Trophoblast cell (in vitro differentiated cells and primary cell): ENCODE measurements around the gene CSKMT. TPM values are rescaled to one million over a fixed set of nuclear protein-coding genes. Genes with fewer than 3 reads are reported as not detected.
"Not testable (repeated sequence)": the region's sequence is repeated elsewhere in the genome, so short reads cannot be mapped to it uniquely, and the experiment has no call there.

Experiments
- DNase-seq, 2 donors: peaks; one replicate each; pipeline ENCODE4 v3.0.0-alpha.2; 2016
- H2AFZ ChIP-seq: 2 replicates; pipeline ENCODE4 v1.6.1; 2013; ENCODE audit warnings: low read length, moderate library complexity, mild to moderate bottlenecking; ENCODE audit not compliant: insufficient read depth, poor library complexity
- H2AK5ac ChIP-seq: 2 replicates; pipeline ENCODE4 v1.6.1; 2013; ENCODE audit warnings: mild to moderate bottlenecking, low read length
- H2BK120ac ChIP-seq: 2 replicates; pipeline ENCODE4 v1.6.1; 2013; ENCODE audit warnings: low read length, mild to moderate bottlenecking, moderate library complexity; ENCODE audit not compliant: insufficient read depth, poor library complexity
- H2BK12ac ChIP-seq: 2 replicates; pipeline ENCODE4 v1.6.1; 2013; ENCODE audit warnings: mild to moderate bottlenecking, low read length, moderate library complexity
- H2BK5ac ChIP-seq: 2 replicates; pipeline ENCODE4 v1.6.1; 2013; ENCODE audit warnings: low read length, low read depth, moderate library complexity, mild to moderate bottlenecking; ENCODE audit not compliant: poor library complexity
- H3K14ac ChIP-seq: 2 replicates; pipeline ENCODE4 v1.6.1; 2013; ENCODE audit warnings: mild to moderate bottlenecking, low read length
- H3K18ac ChIP-seq: 2 replicates; pipeline ENCODE4 v1.6.1; 2013; ENCODE audit warnings: mild to moderate bottlenecking, low read length
- H3K23ac ChIP-seq: 2 replicates; pipeline ENCODE4 v1.6.1; 2013; ENCODE audit warnings: low read length
- H3K27ac ChIP-seq: 2 replicates; pipeline ENCODE4 v1.5.1; 2013; ENCODE audit warnings: low read depth, mild to moderate bottlenecking, inconsistent platforms, low read length, moderate library complexity
- H3K27me3 ChIP-seq: 2 replicates; pipeline ENCODE4 v1.6.1; 2013; ENCODE audit warnings: inconsistent platforms, mild to moderate bottlenecking, low read length, moderate library complexity; ENCODE audit not compliant: insufficient read depth
- H3K36me3 ChIP-seq, 2 experiments: 1 replicate in 1 of 2; 2 replicates in 1 of 2; pipeline ENCODE4 v1.6.1; 2013; ENCODE audit warnings: low read length in 2 of 2, mild to moderate bottlenecking in 2 of 2, moderate library complexity in 1 of 2; ENCODE audit not compliant: insufficient read depth in 2 of 2, control insufficient read depth in 1 of 2
- H3K4ac ChIP-seq: 2 replicates; pipeline ENCODE4 v1.6.1; 2013; ENCODE audit warnings: low read depth, mild to moderate bottlenecking, low read length, moderate library complexity
- H3K4me1 ChIP-seq, 2 experiments: 1 replicate in 1 of 2; 2 replicates in 1 of 2; pipeline ENCODE4 v1.6.1; 2013; ENCODE audit warnings: low read length in 2 of 2, mild to moderate bottlenecking in 2 of 2, moderate library complexity in 1 of 2; ENCODE audit not compliant: insufficient read depth in 2 of 2, control insufficient read depth in 1 of 2
- H3K4me2 ChIP-seq: 2 replicates; pipeline ENCODE4 v1.6.1; 2013; ENCODE audit warnings: inconsistent platforms, mild to moderate bottlenecking, low read length, moderate library complexity
- H3K4me3 ChIP-seq: 2 replicates; pipeline ENCODE4 v1.5.1; 2013; ENCODE audit warnings: mild to moderate bottlenecking, low read depth, low read length, inconsistent platforms
- H3K79me1 ChIP-seq: one replicate; pipeline ENCODE4 v1.6.1; 2013; ENCODE audit warnings: low read length
- H3K79me2 ChIP-seq: 2 replicates; pipeline ENCODE4 v1.6.1; 2013; ENCODE audit warnings: low read length, mild to moderate bottlenecking; ENCODE audit not compliant: control insufficient read depth, insufficient read depth, poor library complexity
- H3K9ac ChIP-seq: 2 replicates; pipeline ENCODE4 v1.6.1; 2013; ENCODE audit warnings: mild to moderate bottlenecking, low read length
- H3K9me3 ChIP-seq: 2 replicates; pipeline ENCODE4 v1.6.1; 2013; ENCODE audit warnings: low read depth, mild to moderate bottlenecking, control low read depth, inconsistent platforms, low read length; ENCODE audit not compliant: insufficient read depth
- H4K12ac ChIP-seq: 2 replicates; pipeline ENCODE4 v1.6.1; 2013; ENCODE audit warnings: low read depth, mild to moderate bottlenecking, low read length, moderate library complexity
- H4K8ac ChIP-seq: 2 replicates; pipeline ENCODE4 v1.6.1; 2013; ENCODE audit warnings: low read depth, mild to moderate bottlenecking, low read length, moderate library complexity
- H4K91ac ChIP-seq: one replicate; pipeline ENCODE4 v1.6.1; 2013; ENCODE audit warnings: low read depth, mild to moderate bottlenecking, low read length, moderate library complexity
- WGBS: extraction: QIAGEN DNeasy Blood & Tissue Kit; methylation state at CpG from one replicate; pipeline ENCODE4 v1.1.7; 2013; ENCODE audit warnings: missing lambda C conversion rate; ENCODE audit not compliant: insufficient read length, insufficient coverage; ENCODE audit errors: extremely low coverage; 5-methylcytosine and 5-hydroxymethylcytosine counted together
- polyA plus RNA-seq: library from polyadenylated mRNA; stranded (reverse); fragments of 200-250 nt; gene quantifications from 2 replicates; pipeline ENCODE4 v1.2.3, GENCODE V29; 2013

Gene CSKMT
- polyA plus RNA-seq: 15.7 and 17.7 TPM in 2 replicates

DNA sequence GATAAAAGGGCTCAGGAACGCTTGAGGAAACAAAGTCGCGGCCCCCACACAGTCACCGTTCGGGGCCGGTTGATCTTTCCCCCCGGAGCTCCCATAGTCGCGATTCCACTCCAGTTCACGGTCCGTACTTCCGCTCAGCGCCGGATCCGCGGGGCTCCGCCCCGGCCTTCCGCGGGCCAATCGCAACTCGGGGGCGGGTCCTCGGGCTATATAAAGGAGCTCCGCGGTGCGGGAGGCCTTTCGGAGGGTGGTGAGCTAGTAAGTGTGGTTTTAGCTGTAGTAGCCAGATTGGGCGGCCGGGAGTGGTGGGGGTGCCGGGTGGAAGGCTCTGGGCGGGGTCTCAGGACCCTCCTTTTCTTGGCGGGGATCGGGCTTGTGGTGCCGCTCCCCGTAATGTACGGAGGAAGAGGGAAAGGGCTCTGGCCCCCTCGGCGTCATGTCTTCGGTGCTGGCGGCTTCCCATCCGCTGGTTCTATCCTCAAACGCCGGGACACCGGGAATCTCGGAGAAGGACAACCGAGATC is at the start of gene CSKMT, which contains the start of gene C11orf98:
CSKMT (plus strand) TSS at position 238 of the 524 bp plus-strand sequence. CDS start 568 bp downstream, outside the sequence.
C11orf98 (minus strand) TSS at position 136 of the 524 bp plus-strand sequence; CDS start at position 95, 41 bp downstream.
- peak within 1 kb of the TSS; percentile 88 for H3K14ac ChIP-seq
- H4K91ac ChIP-seq: peak within 1 kb of the TSS; percentile 83
- peak within 1 kb of the TSS; percentile 93 for H3K4ac ChIP-seq
- H3K9ac ChIP-seq: peak within 1 kb of the TSS; percentile 90
- H3K4me1 ChIP-seq: peaks cover 10% of the 10 kb centered on the region in 2 experiments
- H3K27me3 ChIP-seq: no peaks in the 10 kb centered on the region
- H3K36me3 ChIP-seq: peaks cover 13 to 30% of the 10 kb centered on the region in 2 experiments
- peak within 1 kb of the TSS; percentile 92 for H3K27ac ChIP-seq
- no CpG with 5 or more reads among the region's 47 CpGs for WGBS
- H3K79me2 ChIP-seq: peaks cover 18% of the 10 kb centered on the region
- peak within 1 kb of the TSS; percentile 89 for H3K4me3 ChIP-seq
- H3K79me1 ChIP-seq: peaks cover 13% of the 10 kb centered on the region
- DNase-seq: peak; percentile 85 to 95
- H2BK12ac ChIP-seq: peak within 1 kb of the TSS; percentile 16
- H2AK5ac ChIP-seq: peak within 1 kb of the TSS; percentile 36
- H2BK5ac ChIP-seq: peak within 1 kb of the TSS; percentile 69
- H3K9me3 ChIP-seq: no peaks in the 10 kb centered on the region
- H2BK120ac ChIP-seq: peak within 1 kb of the TSS; percentile 54
- H3K18ac ChIP-seq: peak within 1 kb of the TSS; percentile 85
- peak within 1 kb of the TSS; percentile 70 for H2AFZ ChIP-seq
- H3K23ac ChIP-seq: no peak within 1 kb of the TSS
- peak within 1 kb of the TSS; percentile 84 for H4K8ac ChIP-seq
- H3K4me2 ChIP-seq: peak within 1 kb of the TSS; percentile 68
- H4K12ac ChIP-seq: peak within 1 kb of the TSS; percentile 81

DNA sequence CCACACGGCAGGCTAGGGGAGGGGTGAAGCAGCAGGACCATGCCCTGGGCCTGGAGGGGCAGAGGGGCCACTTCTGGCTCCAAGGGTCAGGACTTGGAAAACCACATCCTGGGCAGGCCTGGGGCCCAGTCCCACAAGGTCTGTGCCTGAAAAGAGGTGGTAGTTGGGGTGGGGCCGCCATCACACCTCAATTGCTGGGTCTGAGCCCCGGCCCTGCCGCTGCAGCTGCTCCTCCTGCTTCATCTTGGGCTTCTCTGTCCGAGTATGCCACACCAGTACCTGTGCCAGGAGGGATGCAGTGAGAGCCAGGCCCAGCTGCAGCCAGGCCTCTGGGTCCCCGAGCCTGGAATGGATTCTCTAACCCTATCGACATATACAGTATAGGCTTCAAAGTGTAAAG is 49.6 kb upstream of the CSKMT start:
- Histone ChIP-seq H3K9ac (no peak overlapping the region), H3K9me3 (peaks cover 2% of the 10 kb centered on the region), H4K12ac (no peak overlapping the region), H3K4me2 (no peak overlapping the region), H3K14ac (no peak overlapping the region), H4K91ac (no peak overlapping the region), H3K27me3 (no peaks in the 10 kb centered on the region), H3K23ac (peak overlapping the region; percentile 35), H2AFZ (no peak overlapping the region), H2AK5ac (no peak overlapping the region), H3K27ac (no peak overlapping the region), H3K4me3 (no peak overlapping the region), H2BK120ac (no peak overlapping the region), H3K4ac (no peak overlapping the region), H3K36me3 (peaks cover 24 to 27% of the 10 kb centered on the region in 2 experiments), H2BK12ac (no peak overlapping the region), H3K4me1 (peaks cover 13 to 15% of the 10 kb centered on the region in 2 experiments), H3K18ac (no peak overlapping the region), H2BK5ac (no peak overlapping the region), H4K8ac (no peak overlapping the region), H3K79me1 (peaks cover 14% of the 10 kb centered on the region), H3K79me2 (peaks cover 9% of the 10 kb centered on the region)
- no peak for DNase-seq
- no CpG with 5 or more reads among the region's 7 CpGs for WGBS

DNA sequence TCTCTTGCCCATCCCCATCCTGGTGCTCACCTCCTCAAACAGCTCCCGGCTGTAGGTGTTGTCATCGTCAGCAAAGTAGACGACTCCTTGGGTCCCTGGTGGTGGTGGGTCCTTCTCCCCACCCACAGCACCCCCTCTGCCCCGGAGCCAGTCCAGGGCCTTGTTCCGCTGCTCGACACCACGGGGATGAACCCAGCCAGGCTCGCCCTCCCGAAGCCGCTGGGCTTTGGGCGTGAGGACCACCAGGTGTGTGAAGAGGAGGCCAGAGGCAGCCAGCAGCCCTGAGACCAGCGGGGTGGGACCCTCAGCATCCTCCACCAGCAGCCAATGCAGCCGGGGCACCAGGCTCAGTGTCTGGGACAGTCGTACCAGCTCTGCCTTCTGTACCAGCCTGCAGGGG is 48.2 kb upstream of the CSKMT start:
- not testable (repeated sequence) for H3K9ac ChIP-seq, H3K23ac ChIP-seq, H3K14ac ChIP-seq, H4K8ac ChIP-seq, H3K27me3 ChIP-seq, H3K4me3 ChIP-seq, H4K12ac ChIP-seq, H3K4me2 ChIP-seq, H4K91ac ChIP-seq, H2BK5ac ChIP-seq, H2BK120ac ChIP-seq, H3K27ac ChIP-seq, H3K4ac ChIP-seq, H2AFZ ChIP-seq, DNase-seq, H2AK5ac ChIP-seq, H3K9me3 ChIP-seq, H3K18ac ChIP-seq, H2BK12ac ChIP-seq, H3K79me2 ChIP-seq
- peaks cover 12% of the 10 kb centered on the region for H3K79me1 ChIP-seq
- peaks cover 7 to 11% of the 10 kb centered on the region in 2 experiments for H3K4me1 ChIP-seq
- no CpG with 5 or more reads among the region's 14 CpGs for WGBS
- H3K36me3 ChIP-seq: peaks cover 20% of the 10 kb centered on the region in 2 experiments

DNA sequence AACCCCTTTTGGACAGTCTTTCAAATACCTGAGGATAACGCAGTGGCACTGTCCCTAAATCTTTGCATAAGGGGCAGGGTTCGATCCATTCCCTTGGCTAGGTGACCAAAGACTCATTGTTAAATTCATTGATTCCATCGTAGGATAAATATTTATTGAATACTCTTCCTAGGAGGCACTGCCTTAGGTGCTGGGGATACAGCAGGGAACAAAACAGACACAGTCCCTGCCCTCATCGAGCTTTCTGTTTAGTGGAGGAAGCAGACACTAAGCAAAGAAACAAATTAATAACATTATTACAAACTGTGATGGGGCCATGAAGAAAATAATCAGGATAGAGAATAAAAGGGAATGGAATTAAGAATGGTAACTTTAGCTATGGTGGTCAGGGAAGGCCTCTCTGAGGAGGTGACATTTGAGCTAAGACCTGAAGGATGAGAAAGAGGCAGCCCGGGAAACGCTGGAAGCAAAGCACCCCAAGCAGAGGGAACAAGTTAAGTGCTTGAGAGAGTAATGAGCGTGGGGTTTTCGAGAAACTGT is 44.0 kb upstream of the CSKMT start:
- Histone ChIP-seq H2BK12ac (no peak overlapping the region), H3K4ac (peak overlapping the region; percentile 32), H2BK120ac (no peak overlapping the region), H3K23ac (no peak overlapping the region), H2AK5ac (peak overlapping the region; percentile 31), H3K18ac (peak overlapping the region; percentile 28), H3K9me3 (no peaks in the 10 kb centered on the region), H3K27me3 (no peaks in the 10 kb centered on the region), H3K4me3 (peak overlapping the region; percentile 82), H4K12ac (peak overlapping the region; percentile 24), H2BK5ac (peak overlapping the region; percentile 18), H2AFZ (peak overlapping the region; percentile 17), H3K27ac (peak overlapping the region; percentile 74), H4K91ac (peak overlapping the region; percentile 58), H4K8ac (peak overlapping the region; percentile 49), H3K9ac (peak overlapping the region; percentile 91), H3K4me1 (peaks cover 3 to 7% of the 10 kb centered on the region in 2 experiments), H3K14ac (peak overlapping the region; percentile 60), H3K79me1 (peaks cover 3% of the 10 kb centered on the region), H3K36me3 (peaks cover 24 to 26% of the 10 kb centered on the region in 2 experiments), H3K79me2 (peaks cover 3% of the 10 kb centered on the region), H3K4me2 (peak overlapping the region; percentile 93)
- no peak for DNase-seq
- no CpG with 5 or more reads among the region's 8 CpGs for WGBS
